GM13977 (cell line): Measurements from ENCODE around the gene AP3M1.
A peak's percentile ranks its signal among the peaks of the same experiment; 100 is the strongest.
"Not testable (repeated sequence)": the region's sequence is repeated elsewhere in the genome, so short reads cannot be mapped to it uniquely, and the experiment has no call there.

Experiments used
- DNase-seq: peaks from one replicate; pipeline ENCODE4 v3.0.0; 2012; ENCODE audit warnings: low spot score
- CTCF ChIP-seq: IDR thresholded peaks from 2 replicates; pipeline ENCODE4 v1.5.1; 2012; ENCODE audit warnings: mild to moderate bottlenecking, control low read depth; ENCODE audit not compliant: insufficient read depth; ENCODE audit errors: extremely low read depth, missing control alignments
- in situ Hi-C: fragments of 300-500 bp; cut with MboI; formaldehyde crosslinking; loops from one replicate; pipeline ENCODE4 v1.12.0; 2022; ENCODE audit warnings: low sequenced_read_pairs, low pct_unique_long_range_greater_than_20kb, mixed read lengths, inconsistent platforms; ENCODE audit not compliant: unreplicated experiment

Gene AP3M1

GRCh38 chr10:74150990-74151878, 606 bp upstream of the AP3M1 start, which contains the start of gene ADK:
Gene ADK (plus strand): TSS chr10:74151221. CDS start chr10:74151279, 58 bp downstream.
- TF ChIP-seq CTCF: peak; percentile 27
- DNase-seq: peak; percentile 99
- in situ Hi-C loops: loop anchor here (5.0 kb wide), 1 partner anchor 81 kb away; no protein-coding TSS in a partner anchor

- in situ Hi-C loops, DNase-seq: not testable (repeated sequence)
Measured at GRCh38 chr10:74146980-74147379, 3.6 kb downstream of the AP3M1 start.

DNA sequence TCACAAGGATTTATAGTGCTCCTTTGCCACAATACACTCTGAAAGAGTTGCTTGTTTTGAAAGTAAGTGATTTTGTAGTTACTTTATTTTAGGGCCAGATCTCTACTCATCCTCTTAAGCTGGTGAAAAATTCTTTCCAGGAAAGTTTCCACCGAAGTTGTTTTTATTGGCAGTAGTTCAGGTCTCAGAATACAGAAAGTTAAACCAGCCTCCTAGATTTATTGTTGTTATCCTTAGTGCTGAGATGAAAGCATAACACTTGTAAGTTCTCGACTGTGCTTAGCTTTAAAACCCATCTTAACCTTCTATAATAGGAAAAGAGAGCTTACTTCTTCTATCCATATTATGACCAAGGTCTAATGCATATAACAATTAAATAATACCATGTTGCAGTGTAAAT, 5.5 kb downstream of the AP3M1 start:
- TF ChIP-seq CTCF: no peak
- no peak for DNase-seq
- in situ Hi-C loops: no loop called here

- in situ Hi-C loops: no loop called here
- DNase-seq: no peak
- no peak for TF ChIP-seq CTCF
Measured at GRCh38 chr10:74140553-74140952, 10.1 kb downstream of the AP3M1 start.

DNA sequence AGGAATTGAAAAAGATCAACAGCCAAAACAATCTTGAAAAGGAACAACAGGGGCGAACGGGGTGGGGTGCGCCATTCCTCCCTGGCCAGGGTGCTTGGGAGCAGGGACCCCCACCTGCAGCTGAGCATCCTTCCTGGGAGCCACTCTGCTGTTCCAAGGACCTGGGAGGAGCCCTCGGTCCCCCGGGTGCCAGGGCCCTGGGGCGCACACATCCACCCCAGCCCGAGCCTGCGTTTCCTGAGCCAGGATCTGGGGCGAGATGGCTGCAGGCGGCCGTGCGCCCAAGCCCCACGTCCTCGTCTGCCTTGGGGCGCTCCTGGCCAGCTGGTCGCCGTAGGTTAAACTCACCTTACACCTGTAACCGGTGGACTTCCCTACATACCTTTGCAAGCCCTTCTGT, 10.6 kb downstream of the AP3M1 start:
- no peak for TF ChIP-seq CTCF
- in situ Hi-C loops: no loop called here
- DNase-seq: no peak

- in situ Hi-C loops, DNase-seq: not testable (repeated sequence)
Measured at GRCh38 chr10:74138596-74138995, 12.0 kb downstream of the AP3M1 start.

DNA sequence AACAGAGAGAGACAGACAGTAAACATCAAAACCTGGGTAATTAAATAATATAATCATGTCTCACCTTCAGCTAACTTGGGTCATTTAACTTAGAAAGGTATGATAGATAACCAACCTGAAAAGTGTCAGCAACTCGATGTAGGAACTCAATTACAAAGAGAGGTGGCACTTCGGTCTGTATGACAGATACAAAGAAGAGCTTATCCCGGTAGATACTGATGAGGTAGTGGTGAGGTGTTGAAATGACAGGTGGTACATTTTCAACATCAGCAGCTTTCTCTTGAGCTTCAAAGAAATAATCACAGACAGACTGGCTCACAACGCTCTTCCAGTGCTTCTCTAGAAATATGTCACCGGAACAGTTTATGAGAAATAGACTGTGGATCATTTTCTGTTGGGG, 12.6 kb downstream of the AP3M1 start:
- no peak for DNase-seq
- no peak for TF ChIP-seq CTCF
- in situ Hi-C loops: no loop called here
